ENCODE measurements around the gene CDK19. TPM values are rescaled to one million over a fixed set of nuclear protein-coding genes. Genes with fewer than 3 reads are reported as not detected.

Gene CDK19
- total RNA-seq, 1 donor from 2014 or later = 26.6 TPM

DNA sequence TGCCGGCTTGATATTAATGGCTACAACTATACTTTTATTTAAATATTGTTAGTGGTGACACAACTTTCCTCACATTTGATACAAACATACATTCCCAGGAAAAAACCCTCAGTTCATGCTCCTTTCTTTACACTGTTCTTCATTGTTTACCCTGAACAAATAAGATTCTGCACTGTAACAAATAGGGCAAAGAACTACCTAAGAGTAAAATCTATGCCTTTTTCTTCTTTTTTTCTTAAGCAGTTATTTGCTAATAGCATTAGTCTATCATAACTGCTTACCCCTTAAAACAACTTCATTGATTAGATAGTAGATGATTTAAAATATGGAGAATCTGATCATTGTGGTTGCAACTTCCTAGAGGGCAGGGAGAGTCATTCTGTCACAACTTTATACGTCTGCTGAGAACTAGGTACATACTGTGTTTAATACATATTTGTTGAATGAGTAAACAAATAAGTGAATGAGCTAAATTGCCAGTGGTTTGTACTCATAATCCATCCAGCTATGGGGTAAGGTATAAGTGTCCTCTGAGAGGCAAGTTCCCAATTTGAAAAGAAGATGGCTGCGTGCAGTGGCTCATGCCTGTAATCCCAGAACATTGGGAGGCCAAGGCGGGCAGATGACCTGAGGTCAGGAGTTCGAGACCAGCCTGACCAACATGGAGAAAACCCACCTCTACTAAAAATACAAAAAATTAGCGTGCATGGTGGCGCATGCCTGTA lies 161.0 kb downstream of the CDK19 start:
- intact Hi-C loops (cut with DNase I) = no loop called here
- ATAC-seq (no peak), DNase-seq (no peak)
- no peaks in the 10 kb centered on the region for H3K27me3 ChIP-seq
- H3K27ac ChIP-seq = no peak overlapping the region
- no peaks in the 10 kb centered on the region for H3K4me1 ChIP-seq
- TF ChIP-seq, protein P1, sequence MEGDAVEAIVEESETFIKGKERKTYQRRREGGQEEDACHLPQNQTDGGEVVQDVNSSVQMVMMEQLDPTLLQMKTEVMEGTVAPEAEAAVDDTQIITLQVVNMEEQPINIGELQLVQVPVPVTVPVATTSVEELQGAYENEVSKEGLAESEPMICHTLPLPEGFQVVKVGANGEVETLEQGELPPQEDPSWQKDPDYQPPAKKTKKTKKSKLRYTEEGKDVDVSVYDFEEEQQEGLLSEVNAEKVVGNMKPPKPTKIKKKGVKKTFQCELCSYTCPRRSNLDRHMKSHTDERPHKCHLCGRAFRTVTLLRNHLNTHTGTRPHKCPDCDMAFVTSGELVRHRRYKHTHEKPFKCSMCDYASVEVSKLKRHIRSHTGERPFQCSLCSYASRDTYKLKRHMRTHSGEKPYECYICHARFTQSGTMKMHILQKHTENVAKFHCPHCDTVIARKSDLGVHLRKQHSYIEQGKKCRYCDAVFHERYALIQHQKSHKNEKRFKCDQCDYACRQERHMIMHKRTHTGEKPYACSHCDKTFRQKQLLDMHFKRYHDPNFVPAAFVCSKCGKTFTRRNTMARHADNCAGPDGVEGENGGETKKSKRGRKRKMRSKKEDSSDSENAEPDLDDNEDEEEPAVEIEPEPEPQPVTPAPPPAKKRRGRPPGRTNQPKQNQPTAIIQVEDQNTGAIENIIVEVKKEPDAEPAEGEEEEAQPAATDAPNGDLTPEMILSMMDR (IDR thresholded peaks at IDR 0.05) = no peak
- H3K36me3 ChIP-seq = no peaks in the 10 kb centered on the region
- no peaks in the 10 kb centered on the region for H3K9me3 ChIP-seq
- no peak overlapping the region for H3K4me3 ChIP-seq

DNA sequence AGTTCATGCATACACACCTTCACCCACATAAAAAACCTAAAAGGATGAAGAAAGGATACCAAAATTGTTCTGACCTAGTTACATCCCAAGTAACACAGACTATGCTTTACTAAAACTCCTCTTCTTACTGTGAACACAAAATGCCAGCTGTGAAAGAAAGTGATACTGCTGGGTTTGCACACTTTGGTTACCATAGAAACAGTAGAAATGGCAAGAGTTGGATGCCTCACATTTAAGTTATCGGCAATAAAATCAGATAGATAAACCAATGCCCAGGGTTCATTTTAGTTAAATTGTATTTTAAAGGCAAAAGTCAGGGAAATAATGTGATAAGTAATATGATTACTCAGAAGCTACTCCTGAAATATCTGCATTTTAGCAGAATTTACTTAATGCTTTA lies 161.9 kb downstream of the CDK19 start:
- H3K27ac ChIP-seq = no peak overlapping the region
- no peak for ATAC-seq
- intact Hi-C loops (cut with DNase I) = no loop called here
- H3K4me3 ChIP-seq = no peak overlapping the region
- no peak for DNase-seq
- no peaks in the 10 kb centered on the region for H3K27me3 ChIP-seq
- TF ChIP-seq, protein P1 (IDR thresholded peaks at IDR 0.05) = no peak
- no peaks in the 10 kb centered on the region for H3K36me3 ChIP-seq
- H3K4me1 ChIP-seq = no peaks in the 10 kb centered on the region
- no peaks in the 10 kb centered on the region for H3K9me3 ChIP-seq

DNA sequence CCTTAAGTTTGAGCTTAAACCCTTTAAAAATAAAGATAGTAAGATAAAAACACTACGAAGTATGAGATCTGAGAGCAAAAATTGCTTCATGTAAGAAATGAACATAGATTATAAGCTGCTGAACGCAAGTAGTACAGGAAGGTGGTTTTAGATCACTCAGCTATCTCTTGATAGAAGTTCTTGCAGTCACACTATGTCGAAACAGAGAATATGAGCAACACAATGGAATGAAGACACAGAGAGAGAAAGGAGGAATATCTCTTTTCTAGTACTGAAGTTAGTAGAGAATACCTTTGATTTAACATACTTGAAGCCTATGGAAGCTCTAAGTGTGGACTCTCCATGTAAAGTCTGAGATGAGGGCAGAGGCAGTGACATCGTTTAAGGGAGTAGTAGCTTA lies 162.7 kb downstream of the CDK19 start:
- Histone ChIP-seq H3K4me3 (no peak overlapping the region), H3K27me3 (no peaks in the 10 kb centered on the region), H3K9me3 (no peaks in the 10 kb centered on the region), H3K4me1 (no peaks in the 10 kb centered on the region), H3K36me3 (no peaks in the 10 kb centered on the region), H3K27ac (no peak overlapping the region)
- TF ChIP-seq, protein P1 (IDR thresholded peaks at IDR 0.05) = no peak
- intact Hi-C loops (cut with DNase I) = no loop called here
- DNase-seq = no peak
- ATAC-seq = no peak

DNA sequence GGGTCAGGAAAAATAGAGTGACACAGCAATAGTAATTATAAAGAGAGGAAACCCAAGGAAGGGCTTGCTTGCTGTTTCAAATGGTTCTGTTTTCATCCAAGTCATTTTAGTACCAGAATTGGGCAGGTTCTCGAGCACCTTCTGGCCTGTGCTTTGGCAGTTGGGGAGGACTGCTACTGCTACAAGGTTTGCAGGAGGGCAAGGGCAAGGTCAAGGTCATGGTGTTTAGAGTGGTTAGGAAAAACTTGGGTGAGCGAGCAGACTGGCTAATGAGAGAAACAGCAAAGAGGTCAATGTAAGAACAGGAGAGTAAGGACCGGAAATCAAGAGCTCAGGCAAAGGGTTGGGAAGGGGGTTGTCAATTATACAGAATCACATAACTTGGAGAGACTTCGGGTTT lies 164.5 kb downstream of the CDK19 start:
- intact Hi-C loops (cut with DNase I) = no loop called here
- Histone ChIP-seq H3K27me3 (no peaks in the 10 kb centered on the region), H3K9me3 (no peaks in the 10 kb centered on the region), H3K27ac (no peak overlapping the region), H3K4me1 (no peaks in the 10 kb centered on the region), H3K4me3 (no peak overlapping the region), H3K36me3 (peaks cover 2% of the 10 kb centered on the region)
- no peak for DNase-seq
- TF ChIP-seq, protein P1 (IDR thresholded peaks at IDR 0.05) = no peak
- no peak for ATAC-seq

DNA sequence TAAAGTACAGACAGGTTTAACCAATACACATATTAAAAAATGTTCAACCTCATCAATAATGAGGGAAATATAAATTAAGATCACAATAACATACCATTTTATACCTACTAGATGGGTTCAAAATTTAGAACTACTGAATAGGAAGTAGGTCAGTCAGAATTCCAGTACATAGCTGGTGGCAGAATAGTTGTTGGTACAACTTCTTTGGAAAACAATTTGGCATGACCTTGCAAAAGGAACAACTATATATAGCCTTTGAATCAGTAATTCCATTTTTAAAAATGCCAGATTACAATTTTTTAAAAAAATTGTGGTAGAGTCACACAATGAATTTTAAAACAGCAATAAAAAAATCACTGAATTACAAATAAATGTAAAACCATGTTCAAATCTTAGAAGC lies 165.6 kb downstream of the CDK19 start:
- no peaks in the 10 kb centered on the region for H3K4me1 ChIP-seq
- H3K36me3 ChIP-seq = peaks cover 9% of the 10 kb centered on the region
- TF ChIP-seq, protein P1 (IDR thresholded peaks at IDR 0.05) = no peak
- no peaks in the 10 kb centered on the region for H3K9me3 ChIP-seq
- H3K4me3 ChIP-seq = no peak overlapping the region
- H3K27me3 ChIP-seq = no peaks in the 10 kb centered on the region
- no peak overlapping the region for H3K27ac ChIP-seq
- ATAC-seq = no peak
- no peak for DNase-seq
- intact Hi-C loops (cut with DNase I) = no loop called here
